SKM-1 treated with dmso at 0.1 percent for 144 hours (cell line): Measurements from ENCODE around the gene TRIP12.
"Not testable (repeated sequence)": the region's sequence is repeated elsewhere in the genome, so short reads cannot be mapped to it uniquely, and the experiment has no call there.

Experiments used
- DNase-seq: peaks from one replicate; lab custom pipeline; 2025; ENCODE audit not compliant: unreplicated experiment; lab: John Stamatoyannopoulos, UW

The TRIP12 gene

DNA sequence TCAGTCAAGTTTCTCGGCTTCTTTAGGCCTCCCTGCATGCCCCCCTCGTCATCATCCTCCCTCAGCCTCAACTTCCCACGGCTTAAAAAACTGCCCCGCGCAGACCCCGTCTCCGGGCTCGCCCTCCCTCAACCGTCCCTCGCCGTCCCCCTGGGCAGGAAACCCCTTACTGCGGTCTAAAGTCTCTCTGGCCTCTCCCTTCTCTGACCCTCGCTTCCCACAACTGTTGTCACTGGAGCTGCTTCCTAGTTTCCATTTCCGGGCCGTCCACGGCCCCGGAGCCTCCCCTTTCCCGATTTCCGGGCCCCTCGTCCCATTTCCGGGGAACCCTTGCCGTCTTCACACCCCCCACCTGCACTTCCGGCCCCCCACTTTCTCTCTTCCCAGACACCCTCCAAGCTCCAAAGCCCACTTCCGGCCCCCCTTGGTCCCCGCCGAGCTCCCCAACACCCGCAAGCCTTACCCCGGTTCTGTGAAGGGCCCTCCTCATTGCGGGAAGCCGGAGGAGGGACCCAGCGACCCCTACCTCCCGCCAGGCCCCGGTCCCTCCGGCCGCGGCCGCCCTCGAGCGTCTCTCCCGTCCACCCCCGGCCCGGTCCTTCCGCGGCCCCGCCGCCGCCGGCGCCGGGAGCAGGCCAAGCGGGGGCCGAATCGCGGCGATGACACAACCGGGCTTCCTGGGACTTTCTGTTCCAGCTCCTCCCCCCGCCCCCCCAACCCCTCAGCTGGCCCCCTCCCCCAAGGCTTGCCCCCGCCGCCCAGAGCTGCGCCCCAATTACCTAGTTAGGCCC lies 513 bp downstream of the TRIP12 start:
- DNase-seq: peak; percentile 64

DNA sequence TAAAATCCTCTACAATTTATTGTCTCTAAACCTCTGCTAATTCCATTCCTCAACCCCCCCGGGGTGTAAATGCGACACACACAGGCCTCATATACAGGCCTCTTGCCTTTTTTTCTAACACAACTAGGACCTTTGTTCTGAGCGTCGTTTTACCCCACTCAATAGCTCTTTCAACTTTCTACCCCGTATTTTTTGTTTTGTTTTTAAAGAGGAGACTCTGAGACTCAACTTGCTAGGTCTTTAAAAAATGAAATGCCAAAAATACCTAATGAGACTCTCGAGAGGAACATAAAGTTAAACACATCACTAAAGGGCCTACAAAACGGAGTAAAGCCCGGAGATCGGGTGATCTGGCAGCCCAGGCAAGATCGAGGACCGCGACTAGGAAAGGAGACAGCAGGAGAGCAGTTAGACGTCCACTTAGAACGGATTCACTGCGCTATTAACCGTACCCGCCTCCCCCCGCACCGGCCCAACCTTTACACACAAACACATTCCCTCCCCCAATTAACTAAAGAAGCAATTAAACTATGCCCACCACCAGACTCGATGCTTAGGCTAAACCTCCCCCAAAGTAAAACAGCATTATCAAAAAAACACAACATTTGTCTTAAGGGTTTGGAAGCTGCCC lies 1.7 kb downstream of the TRIP12 start:
- no peak for DNase-seq

DNA sequence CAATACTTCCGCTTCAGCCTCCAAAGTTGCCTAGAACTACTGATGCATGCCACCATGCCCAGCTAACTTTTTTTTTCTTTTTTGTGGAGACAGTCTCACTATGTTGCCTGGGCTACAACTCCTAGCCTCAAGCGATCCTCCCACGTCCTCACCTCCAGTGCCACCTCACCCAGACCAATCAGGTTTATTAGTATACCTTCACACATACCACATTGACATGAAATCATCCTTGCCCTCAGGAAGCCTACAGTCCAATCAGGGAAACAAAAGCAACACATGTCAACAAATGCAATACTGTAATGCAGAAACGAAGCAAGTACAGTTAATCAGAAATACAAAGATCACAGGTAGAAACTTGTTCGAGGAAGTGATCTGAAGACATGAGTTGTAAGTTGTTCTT lies 4.0 kb downstream of the TRIP12 start:
- DNase-seq: no peak

DNA sequence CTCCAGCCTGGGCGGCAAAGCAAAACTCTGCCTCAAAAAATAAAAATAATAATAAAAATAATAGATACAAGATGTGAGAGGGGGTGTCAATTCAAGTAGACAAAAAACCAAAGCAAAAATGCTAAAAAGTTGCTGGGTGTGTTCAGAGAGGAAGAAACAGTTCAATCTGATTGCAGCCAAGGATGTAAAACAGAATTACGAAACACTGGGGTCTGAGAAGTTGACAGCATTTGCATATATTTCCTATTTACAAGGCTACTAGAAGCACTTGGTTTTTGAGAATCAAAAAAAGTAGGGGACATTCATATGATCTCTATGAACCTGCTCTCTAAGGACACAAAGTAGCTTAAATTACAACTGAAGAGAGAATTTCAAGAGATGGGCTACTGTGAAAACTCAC lies 7.6 kb downstream of the TRIP12 start:
- DNase-seq: peak; percentile 9

DNA sequence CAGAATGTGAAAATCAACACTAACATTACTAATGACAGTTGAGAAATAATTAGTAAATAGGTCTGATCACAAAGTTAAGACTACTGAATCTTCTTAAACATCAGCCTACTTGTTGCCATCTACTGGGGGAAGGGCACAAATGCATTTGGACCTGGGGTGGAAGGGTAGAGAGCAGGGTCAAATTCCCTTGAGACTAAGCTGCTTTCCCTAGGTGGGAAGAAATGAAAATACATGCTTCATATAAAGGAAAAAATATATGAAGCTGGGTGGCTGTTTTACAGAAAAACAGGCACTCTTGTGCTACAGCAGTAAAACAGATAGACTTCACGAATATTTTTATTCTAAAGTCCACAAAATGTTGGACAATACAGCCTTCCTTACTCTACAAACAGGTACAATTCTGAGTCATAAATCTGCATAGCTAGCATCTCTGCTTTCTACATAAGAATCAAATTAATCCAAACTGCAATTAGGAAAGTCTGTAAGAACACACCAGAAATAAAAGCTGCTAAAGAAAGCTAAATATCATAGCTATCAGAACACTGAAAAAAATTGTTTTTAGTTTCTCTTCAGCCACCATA lies 10.9 kb downstream of the TRIP12 start:
- DNase-seq: peak; percentile 6

DNA sequence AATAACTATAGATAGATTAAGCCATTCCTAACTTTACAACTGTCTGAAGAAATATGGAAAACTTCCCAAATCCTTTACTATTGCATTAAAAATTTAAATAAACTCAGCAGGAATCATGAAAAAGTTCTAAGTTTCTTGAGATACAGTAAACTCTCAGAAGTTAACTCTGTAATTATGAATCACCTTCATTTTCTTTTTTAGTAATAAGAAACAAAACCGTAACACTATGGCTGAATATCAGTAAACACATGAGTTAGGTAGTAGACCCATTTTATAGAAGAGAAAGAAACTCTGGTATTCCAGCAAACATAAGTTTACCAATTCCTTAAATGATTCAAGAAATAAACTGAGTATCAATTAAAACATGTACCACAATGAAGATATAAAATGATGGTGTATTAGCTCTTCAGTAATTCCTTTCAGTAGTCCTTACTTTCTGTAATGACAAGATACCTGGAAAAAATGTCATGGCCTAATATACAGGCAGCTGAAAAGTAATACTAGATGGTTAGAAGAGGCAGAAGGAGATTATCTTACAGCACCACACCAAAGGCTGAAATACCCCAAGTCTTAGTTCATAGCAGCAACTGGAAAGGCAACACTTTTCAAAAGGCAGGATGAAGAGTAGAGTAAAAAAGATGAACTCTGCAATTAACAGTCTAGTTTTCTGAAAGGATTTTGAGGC lies 11.5 kb downstream of the TRIP12 start:
- no peak for DNase-seq

DNA sequence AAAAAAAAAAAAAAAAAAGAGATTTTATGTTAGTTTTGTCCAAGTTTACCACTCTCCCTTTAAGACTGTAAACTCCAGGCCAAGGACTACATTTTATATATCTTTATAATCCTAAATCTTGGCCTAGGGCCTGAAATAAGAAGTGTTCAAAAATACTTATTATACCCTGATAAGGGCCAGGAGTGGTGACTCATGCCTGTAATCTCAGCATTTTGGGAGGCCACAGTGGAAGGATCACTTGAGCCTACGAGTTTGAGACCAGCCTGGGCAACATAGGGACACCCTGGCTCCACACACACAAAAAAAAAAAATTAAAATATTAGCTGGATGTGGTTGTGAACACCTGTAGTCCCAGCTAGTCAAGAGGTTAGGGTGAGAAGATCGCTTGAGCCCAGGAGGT lies 12.7 kb downstream of the TRIP12 start:
- no peak for DNase-seq

DNA sequence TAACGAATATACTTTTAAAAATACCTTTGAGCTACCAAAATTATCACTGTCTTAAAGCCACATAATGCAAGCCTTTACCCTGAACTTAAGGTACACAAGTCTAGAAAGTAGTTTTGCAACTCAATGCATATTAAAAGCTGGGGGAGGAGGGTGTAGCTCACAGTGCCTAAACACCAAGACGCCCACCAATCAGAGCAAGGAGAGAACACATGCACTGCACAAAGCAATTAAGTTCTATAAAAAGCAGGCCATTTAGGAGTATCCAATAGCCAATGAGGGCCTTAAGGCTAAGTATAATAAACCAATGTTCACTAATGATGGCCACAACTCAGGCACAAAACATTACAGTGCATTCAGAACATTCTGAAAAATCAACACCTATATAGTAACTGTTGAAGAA lies 16.2 kb downstream of the TRIP12 start:
- no peak for DNase-seq

DNA sequence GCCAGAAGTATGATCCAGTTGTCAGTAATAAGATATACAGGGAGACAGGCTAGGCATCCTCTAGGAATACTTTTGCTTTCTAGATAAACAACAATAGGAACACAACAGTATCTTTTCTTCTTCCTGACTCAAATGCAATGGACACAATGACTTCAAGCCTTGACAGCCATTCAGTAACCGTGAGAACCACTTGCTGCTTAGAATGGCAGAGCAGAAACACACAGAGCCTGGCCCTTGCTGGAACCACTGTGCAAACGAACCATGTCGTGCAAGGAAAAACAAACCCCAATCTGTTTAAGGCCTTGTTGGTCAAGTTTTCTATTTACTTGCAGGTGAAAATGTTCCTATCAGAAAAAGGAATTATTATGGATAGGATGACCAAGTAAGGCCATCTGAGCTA lies 18.8 kb downstream of the TRIP12 start:
- no peak for DNase-seq

DNA sequence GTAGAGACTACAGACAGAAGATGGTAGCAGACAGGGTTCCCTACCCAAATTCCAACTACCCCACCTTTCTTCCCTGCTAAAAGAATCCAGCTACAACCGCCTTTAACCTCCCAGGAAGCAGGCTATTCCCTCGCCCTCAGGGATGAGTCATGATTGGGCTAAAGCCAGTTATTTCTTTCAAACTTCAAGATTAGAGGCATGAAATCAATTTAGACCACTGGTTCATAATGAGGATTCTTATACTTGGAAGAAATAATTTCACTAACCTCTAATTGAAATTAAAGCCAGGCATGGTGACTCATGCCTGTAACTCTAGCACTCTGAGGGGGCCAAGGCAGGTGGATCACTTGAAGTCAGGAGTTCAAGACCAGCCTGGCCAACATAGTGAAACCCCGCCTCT lies 20.0 kb downstream of the TRIP12 start:
- no peak for DNase-seq

DNA sequence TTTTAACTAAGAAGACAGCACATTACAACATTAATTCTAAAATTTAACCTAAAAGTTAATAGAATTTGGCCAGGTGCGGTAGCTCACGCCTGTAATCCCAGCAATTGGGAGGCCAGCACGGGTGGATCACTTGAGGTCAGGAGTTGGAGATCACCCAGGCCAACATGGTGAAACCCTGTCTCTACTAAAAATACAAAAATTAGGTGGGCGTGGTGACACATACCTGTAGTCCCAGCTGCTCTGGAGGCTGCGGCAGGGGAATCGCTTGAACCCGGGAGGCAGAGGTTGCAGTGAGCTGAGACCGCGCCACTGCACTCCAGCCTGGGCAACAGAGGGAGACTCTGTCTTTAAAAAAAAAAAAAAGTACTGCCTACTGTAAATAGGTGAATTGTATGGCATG lies 21.3 kb downstream of the TRIP12 start:
- not testable (repeated sequence) for DNase-seq

DNA sequence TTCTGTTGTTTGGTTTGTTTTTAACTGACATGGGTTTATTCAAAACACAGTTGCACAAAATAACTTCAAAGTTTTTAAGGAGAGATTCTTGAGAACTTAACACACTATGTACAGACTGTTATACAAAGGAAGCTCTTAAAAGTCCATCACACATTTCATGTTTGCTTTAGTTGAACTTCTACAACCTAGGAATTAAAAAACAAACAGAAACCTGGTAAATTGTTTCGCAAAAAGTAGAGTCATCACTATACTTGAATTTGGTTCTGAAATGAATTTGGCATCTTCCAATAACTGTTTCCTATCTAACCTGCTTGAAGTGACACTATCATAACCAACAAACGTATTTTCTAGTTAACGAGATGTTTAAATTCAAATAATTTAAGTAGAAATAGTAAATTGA lies 21.8 kb downstream of the TRIP12 start:
- no peak for DNase-seq

DNA sequence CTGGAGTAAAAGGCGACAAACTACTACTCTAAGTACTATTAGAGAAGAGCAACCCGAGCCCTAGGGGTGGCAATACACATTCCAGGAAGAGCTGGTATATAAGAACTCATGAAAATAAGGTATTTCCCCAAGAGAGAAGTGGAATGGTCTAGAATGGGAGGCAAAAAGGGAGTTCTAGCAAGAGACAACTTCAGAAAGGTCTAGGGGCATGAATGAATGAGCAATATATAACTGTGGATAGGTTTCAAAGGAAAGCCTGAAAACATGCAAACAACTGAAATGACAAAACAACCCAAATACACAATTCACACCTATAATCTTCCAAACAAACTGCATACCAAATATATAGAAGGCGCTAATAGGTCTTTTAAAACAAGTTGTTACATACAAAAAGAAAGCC lies 22.2 kb downstream of the TRIP12 start:
- no peak for DNase-seq

DNA sequence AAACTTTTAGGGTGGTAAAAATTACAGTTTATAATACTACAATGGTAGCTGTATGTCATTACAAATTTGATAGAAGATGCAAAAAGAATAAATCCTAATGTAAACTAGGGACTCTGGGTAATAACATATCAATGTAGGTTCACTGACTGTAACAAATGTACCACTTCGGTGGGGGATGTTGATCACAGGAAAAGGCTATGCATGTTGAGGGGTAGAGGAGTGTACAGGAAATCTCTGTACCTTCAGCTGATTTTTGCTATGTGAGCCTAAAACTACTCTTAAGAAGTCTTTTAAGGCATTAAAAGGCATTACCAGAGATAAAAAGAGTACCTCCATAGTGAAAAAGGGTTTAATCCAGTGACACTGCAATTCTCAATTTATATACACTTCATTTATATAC lies 25.0 kb downstream of the TRIP12 start:
- no peak for DNase-seq

DNA sequence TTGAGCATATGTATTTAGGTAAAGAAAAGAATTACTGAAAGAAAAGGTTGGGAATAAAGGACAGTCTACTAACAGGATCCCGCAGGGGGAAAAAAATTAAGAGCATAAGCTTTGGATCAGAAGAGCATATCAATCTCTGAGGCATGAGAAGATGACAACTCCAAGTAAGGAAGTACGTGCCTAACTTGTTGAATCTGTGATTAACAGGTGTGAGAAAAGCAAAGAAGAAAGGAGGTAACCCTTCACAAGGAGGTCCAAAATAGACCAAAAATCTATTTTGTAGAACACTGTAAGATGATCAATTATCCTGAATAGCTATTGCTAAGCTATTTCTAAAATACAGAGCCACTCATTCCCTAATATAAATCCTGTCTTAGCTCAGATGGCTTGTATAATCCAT lies 32.8 kb downstream of the TRIP12 start:
- no peak for DNase-seq

DNA sequence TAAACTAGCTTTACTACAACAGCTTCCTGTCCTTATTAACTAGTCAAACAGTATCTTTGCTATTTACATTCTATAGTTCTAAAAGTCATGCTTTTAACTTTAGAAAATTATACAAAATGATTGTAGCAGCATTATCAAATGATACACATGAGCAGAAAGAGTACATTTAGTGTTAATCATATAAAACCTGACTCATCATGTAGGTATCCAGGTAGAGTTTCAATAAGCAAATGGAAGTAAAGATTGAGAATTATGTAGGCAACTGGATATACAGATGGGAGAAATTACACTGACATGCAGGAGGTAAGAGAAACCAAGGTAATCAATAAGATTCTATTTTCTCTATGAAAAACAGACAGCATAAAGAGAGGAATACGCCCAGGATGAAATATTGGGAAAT lies 33.8 kb downstream of the TRIP12 start:
- no peak for DNase-seq

DNA sequence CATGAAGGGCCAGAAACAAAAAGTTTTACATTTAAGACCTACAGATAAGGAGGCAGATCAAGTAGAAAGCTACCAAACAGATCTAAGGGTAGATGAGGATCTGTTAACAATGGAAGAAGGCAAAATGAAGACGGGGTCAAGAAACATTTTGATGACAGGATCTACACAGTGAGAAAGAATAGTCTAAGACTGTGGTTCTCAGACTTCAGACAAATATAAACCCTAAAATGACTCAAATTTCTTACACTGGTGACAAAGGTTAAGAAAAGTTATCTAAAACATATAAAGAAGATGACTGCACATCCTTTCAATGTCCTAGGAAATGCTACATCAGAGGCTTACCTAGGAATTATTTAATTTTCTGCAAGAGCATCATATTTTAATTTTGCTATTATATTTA lies 34.4 kb downstream of the TRIP12 start:
- no peak for DNase-seq

DNA sequence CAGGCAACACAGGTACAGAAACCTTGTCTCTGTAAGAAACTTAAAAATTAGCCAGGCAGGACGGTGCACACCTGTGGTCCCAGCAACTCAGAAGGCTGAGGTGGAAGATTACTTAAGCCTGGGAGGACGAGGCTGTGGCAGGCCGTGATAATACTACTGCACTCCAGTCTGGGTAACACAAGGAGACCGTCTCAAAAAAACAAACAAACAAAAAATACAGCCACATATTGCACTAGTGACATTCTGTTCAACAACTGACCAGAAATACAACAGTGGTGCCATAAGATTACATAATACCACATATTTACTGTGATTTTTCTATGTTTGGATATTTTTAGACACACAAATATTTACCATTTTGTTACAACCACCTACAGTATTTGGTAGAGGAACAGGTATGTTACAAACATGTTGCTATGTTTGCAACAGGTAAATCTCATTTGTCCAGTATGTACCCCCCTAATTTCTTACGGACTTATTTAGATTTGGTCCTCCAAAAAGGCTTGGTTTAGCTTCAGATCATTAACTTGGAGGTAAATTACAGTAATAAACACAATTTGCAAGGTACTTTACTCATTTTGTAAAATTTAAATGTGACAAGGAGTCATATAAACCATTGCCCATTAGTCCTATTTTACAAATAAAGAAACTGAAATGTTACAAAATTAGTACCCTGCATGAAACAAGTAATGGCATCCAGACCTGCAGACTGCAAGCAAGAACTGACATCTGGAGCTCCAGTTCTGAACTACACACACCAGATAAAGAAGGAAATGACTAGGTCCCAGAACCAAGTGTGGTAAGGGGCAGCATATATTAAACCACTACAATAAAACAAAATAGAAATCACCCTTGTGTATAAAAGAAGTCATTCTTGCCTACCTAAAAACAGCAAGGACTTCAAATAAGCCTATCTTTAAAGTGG lies 36.8 kb downstream of the TRIP12 start:
- no peak for DNase-seq

DNA sequence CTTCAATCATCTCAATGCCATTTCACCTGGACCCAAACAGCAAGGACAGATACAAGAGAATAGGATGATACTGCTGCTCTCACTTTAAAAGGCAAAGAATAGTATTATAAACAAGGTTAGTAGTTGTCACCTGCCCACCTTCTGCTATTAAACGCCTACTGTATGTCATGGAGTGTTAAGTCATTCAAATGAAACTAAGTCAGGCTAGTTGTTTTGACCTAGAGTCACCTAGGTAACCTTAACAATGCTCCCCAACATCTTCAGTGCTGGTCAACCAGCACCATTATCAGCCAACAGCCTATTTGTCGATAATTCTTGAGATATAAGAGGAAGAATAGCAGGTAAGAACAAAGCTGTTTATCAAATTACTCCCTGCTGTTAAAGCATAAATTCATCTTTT lies 39.2 kb downstream of the TRIP12 start:
- DNase-seq: no peak

DNA sequence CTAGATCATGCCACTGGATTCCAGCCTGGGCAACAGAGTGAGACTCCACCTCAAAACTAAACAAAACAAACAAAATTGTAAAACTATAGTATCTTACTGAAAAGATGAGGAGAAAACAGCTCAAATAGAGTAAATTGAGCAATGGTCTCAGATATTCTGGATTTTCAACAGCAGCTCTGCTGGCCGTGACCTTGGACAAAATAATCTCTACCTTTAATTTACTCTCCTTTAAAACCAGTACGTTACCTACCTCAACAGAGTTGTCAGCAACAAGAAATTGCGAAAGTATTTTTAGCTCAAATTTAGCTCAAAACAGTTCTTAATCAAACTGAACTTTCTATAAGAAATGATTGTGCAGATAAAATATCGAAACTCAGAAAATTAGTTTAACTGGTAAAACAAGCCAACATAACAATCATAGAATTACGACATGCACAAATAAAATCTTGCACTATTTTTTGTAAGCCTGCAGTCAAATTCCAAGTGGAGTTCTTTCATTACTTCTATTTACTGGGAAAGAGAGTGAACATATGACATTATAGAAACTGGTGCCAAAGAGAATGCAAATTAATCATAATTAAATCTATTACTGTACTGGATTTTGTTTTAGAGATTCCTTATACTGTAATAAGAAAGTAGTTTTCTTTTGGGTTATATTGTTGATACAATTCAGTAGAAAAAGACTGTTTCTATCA lies 40.8 kb downstream of the TRIP12 start:
- no peak for DNase-seq
